ENCODE data around the gene FHL3. TPM values are rescaled to one million over a fixed set of nuclear protein-coding genes. Genes with fewer than 3 reads are reported as not detected.

FHL3 gene
- total and polyA plus RNA-seq, 8 donors = 5.1 to 11.3 (median 8.0) TPM

DNA sequence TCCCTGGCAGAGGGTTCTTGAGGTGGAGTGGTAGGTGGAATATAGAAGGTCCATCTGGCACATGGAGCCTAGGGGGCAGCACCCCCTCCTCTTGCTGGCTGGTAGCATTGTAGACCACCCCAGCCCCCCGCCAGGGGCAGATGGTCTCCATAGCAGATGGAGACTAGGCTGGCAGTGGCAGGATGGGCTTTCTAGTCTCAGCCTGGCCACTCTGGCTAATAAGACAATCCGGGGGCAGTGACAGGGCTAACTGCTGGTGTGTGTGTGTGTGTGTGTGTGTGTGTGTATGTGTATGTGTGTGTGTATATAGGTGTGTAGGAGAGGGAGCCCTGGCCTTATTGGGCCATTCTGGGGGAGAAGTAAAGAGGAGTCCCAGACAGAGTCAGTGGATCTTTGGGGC, 23.4 kb upstream of the FHL3 start:
- FAIRE-seq (no peak), ATAC-seq (no peak), DNase-seq (no peak)
- no peaks in the 10 kb centered on the region for H3K9me3 ChIP-seq
- H3K36me3 ChIP-seq = peaks cover 0 to 19% (median 17%) of the 10 kb centered on the region in 3 donors
- peaks cover 14 to 22% (median 21%) of the 10 kb centered on the region in 3 donors for H3K4me1 ChIP-seq
- intact Hi-C loops (cut with DNase I) = loop anchor here in 2 of 3 donors (5.0 kb wide), 2 partner anchors 559 to 804 kb away; no protein-coding TSS in a partner anchor
- no peaks in the 10 kb centered on the region for H3K27me3 ChIP-seq
- TF ChIP-seq CTCF (IDR thresholded peaks at IDR 0.05) = no peak
- WGBS, 2 donors = 58 to 62% methylated on average over 2 of the region's 2 CpGs
- no peak overlapping the region for H3K27ac ChIP-seq
- no peak overlapping the region for H3K4me3 ChIP-seq

- intact Hi-C loops (cut with DNase I) = loop anchor here in 2 of 3 donors (5.0 kb wide), 2 partner anchors 559 to 804 kb away; no protein-coding TSS in a partner anchor
- no peaks in the 10 kb centered on the region for H3K27me3 ChIP-seq
- FAIRE-seq (no peak), DNase-seq (no peak), ATAC-seq (no peak)
- peaks cover 14 to 22% (median 21%) of the 10 kb centered on the region in 3 donors for H3K4me1 ChIP-seq
- peaks cover 0 to 24% (median 22%) of the 10 kb centered on the region in 3 donors for H3K36me3 ChIP-seq
- H3K9me3 ChIP-seq = no peaks in the 10 kb centered on the region
- no peak for TF ChIP-seq CTCF (IDR thresholded peaks at IDR 0.05)
- H3K27ac ChIP-seq = no peak overlapping the region
- no peak overlapping the region for H3K4me3 ChIP-seq
- WGBS, 2 donors = 71 to 73% methylated on average over 3 of the region's 3 CpGs
These were observed 22.8 kb upstream of the FHL3 start for GRCh38 chr1:38028105-38028591.

DNA sequence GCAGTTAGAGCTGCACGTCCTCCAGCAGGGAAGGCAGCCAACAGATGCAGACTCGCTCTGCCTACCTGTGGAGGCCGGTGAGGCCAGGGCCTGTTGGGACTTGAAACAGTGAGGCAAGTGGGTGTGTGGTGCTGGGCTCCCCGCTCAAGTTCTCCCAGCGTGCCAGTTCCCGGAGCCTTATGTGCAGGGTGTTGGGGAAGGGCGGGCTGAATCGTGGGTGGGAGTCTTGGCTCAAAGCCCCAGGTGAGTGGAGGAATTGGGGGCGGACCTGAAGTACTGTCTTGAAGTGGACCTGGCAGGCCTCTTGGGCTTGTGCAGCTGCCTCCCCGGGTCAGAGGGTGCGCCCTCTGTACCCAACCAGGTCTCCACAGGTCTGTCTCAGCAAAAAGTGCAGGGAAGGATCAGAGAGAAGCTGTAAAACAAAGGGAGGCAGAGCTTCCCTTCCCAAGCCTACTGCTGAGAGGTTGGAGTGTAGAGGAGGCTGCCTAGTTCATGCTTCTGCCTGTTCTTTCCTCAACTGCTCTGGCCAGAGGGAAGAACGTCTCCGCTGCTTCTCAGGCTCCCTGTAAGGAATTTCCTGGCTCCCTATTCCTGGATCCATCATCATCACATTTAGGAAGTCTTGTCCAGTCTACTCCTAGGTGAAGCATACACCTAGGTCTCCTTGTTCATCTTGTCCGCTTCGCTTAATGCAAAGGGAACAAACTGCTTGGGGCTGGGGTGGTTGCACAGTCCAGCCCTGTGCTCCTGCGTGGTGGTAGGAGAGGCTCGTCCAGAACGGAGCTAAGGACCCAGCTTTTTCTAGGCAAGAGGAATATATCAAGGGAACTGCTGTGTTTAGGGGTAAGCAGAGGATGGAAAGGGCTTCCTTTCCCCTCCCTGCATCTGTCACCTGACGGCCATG, 22.1 kb upstream of the FHL3 start:
- no peak for FAIRE-seq
- no peak for TF ChIP-seq CTCF (IDR thresholded peaks at IDR 0.05)
- 85 to 87% methylated on average over 19 of the region's 19 CpGs for WGBS, 2 donors
- Histone ChIP-seq H3K9me3 (no peaks in the 10 kb centered on the region), H3K36me3 (peaks cover 0 to 31% (median 29%) of the 10 kb centered on the region in 3 donors), H3K4me3 (no peak overlapping the region), H3K4me1 (peaks cover 14 to 22% (median 21%) of the 10 kb centered on the region in 3 donors), H3K27me3 (no peaks in the 10 kb centered on the region), H3K27ac (no peak overlapping the region)
- no peak for ATAC-seq
- intact Hi-C loops (cut with DNase I) = loop anchor here in 2 of 3 donors (5.0 kb wide), 2 partner anchors 560 to 805 kb away; no protein-coding TSS in a partner anchor
- peak in 2 of 6 donors; percentile 27 to 66 for DNase-seq

- FAIRE-seq = no peak
- no peaks in the 10 kb centered on the region for H3K9me3 ChIP-seq
- WGBS, 2 donors = 76 to 82% methylated on average over 8 of the region's 8 CpGs
- peak in 2 of 6 donors; percentile 67 to 74 for DNase-seq
- ATAC-seq = peak in 3 of 4 donors; percentile 44 to 53 (median 45)
- peak; percentile 12 to 47 (median 40) for TF ChIP-seq CTCF (IDR thresholded peaks at IDR 0.05)
- no peak overlapping the region for H3K4me3 ChIP-seq
- no peaks in the 10 kb centered on the region for H3K27me3 ChIP-seq
- peaks cover 0 to 36% (median 32%) of the 10 kb centered on the region in 3 donors for H3K36me3 ChIP-seq
- H3K27ac ChIP-seq = no peak overlapping the region
- intact Hi-C loops (cut with DNase I) = loop anchor here in 2 of 3 donors (5.0 kb wide), 2 partner anchors 561 to 806 kb away; no protein-coding TSS in a partner anchor
- H3K4me1 ChIP-seq = peaks cover 14 to 22% (median 21%) of the 10 kb centered on the region in 3 donors
These were observed 21.4 kb upstream of the FHL3 start for GRCh38 chr1:38026592-38027200.
